GM18870 (cell line): ENCODE data around the gene SS18L1.

Source experiments
- ATAC-seq: cut with Tn5 transposase; IDR thresholded peaks from one replicate; pipeline ENCODE4 v1.9.1; 2021; ENCODE audit warnings: moderate library complexity; ENCODE audit not compliant: unreplicated experiment

The SS18L1 gene

GRCh38 chr20:62119591-62120364, 23.8 kb upstream of the SS18L1 start:
- ATAC-seq: no peak

GRCh38 chr20:62120365-62120762, 23.2 kb upstream of the SS18L1 start:
- no peak for ATAC-seq

GRCh38 chr20:62120990-62121775, 22.4 kb upstream of the SS18L1 start:
- no peak for ATAC-seq

- ATAC-seq: peak; percentile 56
Observed at GRCh38 chr20:62121776-62122653, 21.6 kb upstream of the SS18L1 start, which contains the start of gene LSM14B. Gene LSM14B (plus strand): TSS chr20:62122475. CDS start chr20:62122667, 192 bp downstream.

GRCh38 chr20:62122654-62123449, 20.7 kb upstream of the SS18L1 start:
- ATAC-seq: peak; percentile 7

GRCh38 chr20:62123450-62124118, 20.0 kb upstream of the SS18L1 start:
- no peak for ATAC-seq

GRCh38 chr20:62126141-62126540, 17.4 kb upstream of the SS18L1 start:
- no peak for ATAC-seq

GRCh38 chr20:62127799-62128198, 15.8 kb upstream of the SS18L1 start:
- no peak for ATAC-seq

- ATAC-seq: no peak
Observed at GRCh38 chr20:62128502-62128901, 15.1 kb upstream of the SS18L1 start.

- ATAC-seq: no peak
Observed at GRCh38 chr20:62129731-62130531, 13.6 kb upstream of the SS18L1 start.

GRCh38 chr20:62131560-62132320, 11.8 kb upstream of the SS18L1 start:
- ATAC-seq: no peak

- ATAC-seq: no peak
Observed at GRCh38 chr20:62132421-62132820, 11.1 kb upstream of the SS18L1 start.

GRCh38 chr20:62133051-62133845, 10.3 kb upstream of the SS18L1 start:
- no peak for ATAC-seq

- ATAC-seq: no peak
Observed at GRCh38 chr20:62133864-62134263, 9.7 kb upstream of the SS18L1 start.

GRCh38 chr20:62134735-62135231, 8.8 kb upstream of the SS18L1 start:
- no peak for ATAC-seq

GRCh38 chr20:62135573-62136266, 7.8 kb upstream of the SS18L1 start:
- no peak for ATAC-seq
